SJSA1 (cell line): Measurements from ENCODE around the gene KRTAP25-1. TPM values are rescaled to one million over a fixed set of nuclear protein-coding genes. Genes with fewer than 3 reads are reported as not detected.

ENCODE experiments used
- total RNA-seq: library from RNA; depleted of rRNA; stranded (reverse); fragments of >200 nt; shearing (Covaris generic); gene quantifications from 2 replicates; pipeline ENCODE4 v1.2.3, GENCODE V29; 2014; rRNA removed

KRTAP25-1 gene
- total RNA-seq, 1 experiment from 2014 or later, result not detected

Other genes starting within 250 kb of the KRTAP25-1 start
- not detected in 2 replicates for gene CLDN17, start 122.7 kb downstream of the KRTAP25-1 start, total RNA-seq
- gene CLDN8, start 73.4 kb downstream of the KRTAP25-1 start, total RNA-seq, result not detected in 2 replicates
- gene KRTAP24-1, start 6.6 kb downstream of the KRTAP25-1 start, total RNA-seq, result not detected in 2 replicates
- gene KRTAP26-1, start 30.8 kb upstream of the KRTAP25-1 start, total RNA-seq, result not detected in 2 replicates
- not detected in 2 replicates for gene KRTAP27-1, start 48.2 kb upstream of the KRTAP25-1 start, total RNA-seq
- gene KRTAP23-1, start 59.1 kb upstream of the KRTAP25-1 start, total RNA-seq, result not detected in 2 replicates
- gene KRTAP13-2, start 82.8 kb upstream of the KRTAP25-1 start, total RNA-seq, result not detected in 2 replicates
- gene KRTAP13-1, start 106.5 kb upstream of the KRTAP25-1 start, total RNA-seq, result not detected in 2 replicates
- not detected in 2 replicates for gene KRTAP13-3, start 136.4 kb upstream of the KRTAP25-1 start, total RNA-seq
- gene KRTAP13-4, start 140.7 kb upstream of the KRTAP25-1 start, total RNA-seq, result not detected in 2 replicates
- gene KRTAP15-1, start 150.8 kb upstream of the KRTAP25-1 start, total RNA-seq, result not detected in 2 replicates
- gene KRTAP19-1, start 190.9 kb upstream of the KRTAP25-1 start, total RNA-seq, result not detected in 2 replicates
- not detected in 2 replicates for gene KRTAP19-2, start 197.9 kb upstream of the KRTAP25-1 start, total RNA-seq
- gene KRTAP19-3, start 202.5 kb upstream of the KRTAP25-1 start, total RNA-seq, result not detected in 2 replicates
- gene KRTAP19-4, start 207.7 kb upstream of the KRTAP25-1 start, total RNA-seq, result not detected in 2 replicates
- gene KRTAP19-5, start 212.6 kb upstream of the KRTAP25-1 start, total RNA-seq, result not detected in 2 replicates